ENCODE results near the gene GRM3. TPM values are rescaled to one million over a fixed set of nuclear protein-coding genes. Genes with fewer than 3 reads are reported as not detected.

The GRM3 gene
- total RNA-seq, 1 donor: not detected

GRCh38 chr7:86818903-86819302, 175.2 kb downstream of the GRM3 start:
- H3K4me1 ChIP-seq (ENCODE audit: insufficient read depth, low read length): no peaks in the 10 kb centered on the region

GRCh38 chr7:86823769-86824168, 180.1 kb downstream of the GRM3 start:
- H3K27me3 ChIP-seq (ENCODE audit: insufficient read depth, low read length): no peaks in the 10 kb centered on the region
- no peaks in the 10 kb centered on the region for H3K36me3 ChIP-seq (ENCODE audit: insufficient read depth, low read length)
- no peak for TF ChIP-seq CTCF (IDR thresholded peaks at IDR 0.05; ENCODE audit: extremely low read depth, low read depth, low read length)

More at GRCh38 chr7:86818903-86819302, 175.2 kb downstream of the GRM3 start:
- Histone ChIP-seq H3K79me2 (ENCODE audit: insufficient read depth, low read length) (no peaks in the 10 kb centered on the region), H3K9me3 (ENCODE audit: low read depth, low read length) (peaks cover 3% of the 10 kb centered on the region), H3K27me3 (ENCODE audit: insufficient read depth, low read length) (no peaks in the 10 kb centered on the region), H3K36me3 (ENCODE audit: insufficient read depth, low read length) (no peaks in the 10 kb centered on the region), H4K20me1 (ENCODE audit: insufficient read depth, low read length) (no peaks in the 10 kb centered on the region), H3K27ac (ENCODE audit: low read depth, low read length) (no peak overlapping the region), H3K4me3 (ENCODE audit: insufficient read depth, low read length) (no peak overlapping the region), H2AFZ (ENCODE audit: low read length) (no peak overlapping the region), H3K4me2 (ENCODE audit: insufficient read depth, low read length) (no peak overlapping the region)
- TF ChIP-seq CTCF (IDR thresholded peaks at IDR 0.05; ENCODE audit: extremely low read depth, low read depth, low read length): no peak
- no peak for DNase-seq (ENCODE audit: insufficient read length, low spot score, missing footprints)

GRCh38 chr7:86825264-86825663, 181.6 kb downstream of the GRM3 start:
- no peak overlapping the region for H2AFZ ChIP-seq (ENCODE audit: low read length)
- H4K20me1 ChIP-seq (ENCODE audit: insufficient read depth, low read length): no peaks in the 10 kb centered on the region
- H3K4me3 ChIP-seq (ENCODE audit: insufficient read depth, low read length): no peak overlapping the region
- no peak overlapping the region for H3K4me2 ChIP-seq (ENCODE audit: insufficient read depth, low read length)
- TF ChIP-seq CTCF (IDR thresholded peaks at IDR 0.05; ENCODE audit: extremely low read depth, low read depth, low read length): no peak
- no peaks in the 10 kb centered on the region for H3K4me1 ChIP-seq (ENCODE audit: insufficient read depth, low read length)
- no peak for DNase-seq (ENCODE audit: insufficient read length, low spot score, missing footprints)
- no peaks in the 10 kb centered on the region for H3K79me2 ChIP-seq (ENCODE audit: insufficient read depth, low read length)
- H3K27ac ChIP-seq (ENCODE audit: low read depth, low read length): no peak overlapping the region
- no peaks in the 10 kb centered on the region for H3K36me3 ChIP-seq (ENCODE audit: insufficient read depth, low read length)
- no peaks in the 10 kb centered on the region for H3K27me3 ChIP-seq (ENCODE audit: insufficient read depth, low read length)
- peaks cover 3% of the 10 kb centered on the region for H3K9me3 ChIP-seq (ENCODE audit: low read depth, low read length)

More at GRCh38 chr7:86823769-86824168, 180.1 kb downstream of the GRM3 start:
- H4K20me1 ChIP-seq (ENCODE audit: insufficient read depth, low read length): no peaks in the 10 kb centered on the region
- no peaks in the 10 kb centered on the region for H3K79me2 ChIP-seq (ENCODE audit: insufficient read depth, low read length)
- H3K4me2 ChIP-seq (ENCODE audit: insufficient read depth, low read length): no peak overlapping the region
- DNase-seq (ENCODE audit: insufficient read length, low spot score, missing footprints): no peak
- no peaks in the 10 kb centered on the region for H3K4me1 ChIP-seq (ENCODE audit: insufficient read depth, low read length)
- no peak overlapping the region for H3K27ac ChIP-seq (ENCODE audit: low read depth, low read length)
- H3K4me3 ChIP-seq (ENCODE audit: insufficient read depth, low read length): no peak overlapping the region
- H3K9me3 ChIP-seq (ENCODE audit: low read depth, low read length): peaks cover 3% of the 10 kb centered on the region
- no peak overlapping the region for H2AFZ ChIP-seq (ENCODE audit: low read length)

GRCh38 chr7:86826948-86827347, 183.2 kb downstream of the GRM3 start:
- Histone ChIP-seq H2AFZ (ENCODE audit: low read length) (no peak overlapping the region), H4K20me1 (ENCODE audit: insufficient read depth, low read length) (no peaks in the 10 kb centered on the region), H3K9me3 (ENCODE audit: low read depth, low read length) (peaks cover 3% of the 10 kb centered on the region), H3K79me2 (ENCODE audit: insufficient read depth, low read length) (no peaks in the 10 kb centered on the region), H3K4me1 (ENCODE audit: insufficient read depth, low read length) (no peaks in the 10 kb centered on the region), H3K27ac (ENCODE audit: low read depth, low read length) (no peak overlapping the region), H3K36me3 (ENCODE audit: insufficient read depth, low read length) (no peaks in the 10 kb centered on the region), H3K27me3 (ENCODE audit: insufficient read depth, low read length) (no peaks in the 10 kb centered on the region), H3K4me2 (ENCODE audit: insufficient read depth, low read length) (no peak overlapping the region), H3K4me3 (ENCODE audit: insufficient read depth, low read length) (no peak overlapping the region)
- no peak for TF ChIP-seq CTCF (IDR thresholded peaks at IDR 0.05; ENCODE audit: extremely low read depth, low read depth, low read length)
- DNase-seq (ENCODE audit: insufficient read length, low spot score, missing footprints): no peak

All from osteoblast (primary cell).